Suprapubic skin (tissue), 3 donors: ENCODE data around the gene TRIM44.

Experiments used
- POLR2A ChIP-seq, 2 donors: fragments of 450-650 bp; IDR thresholded peaks; one replicate each; pipeline ENCODE4 v1.6.1; 2017; ENCODE audit warnings: antibody characterized with exemption in 2 of 2, mild to moderate bottlenecking in 2 of 2, moderate library complexity in 2 of 2
- TF ChIP-seq, protein P1 (sequence below), 2 donors: fragments of 200-600 bp in 1 of 2; fragments of 450-650 bp in 1 of 2; sonication (generic) in 1 of 2; IDR thresholded peaks; one replicate each; pipeline ENCODE4 v1.5.1; 2016 to 2019; ENCODE audit warnings: antibody characterized with exemption in 2 of 2, mild to moderate bottlenecking in 1 of 2, moderate library complexity in 1 of 2

DNA sequence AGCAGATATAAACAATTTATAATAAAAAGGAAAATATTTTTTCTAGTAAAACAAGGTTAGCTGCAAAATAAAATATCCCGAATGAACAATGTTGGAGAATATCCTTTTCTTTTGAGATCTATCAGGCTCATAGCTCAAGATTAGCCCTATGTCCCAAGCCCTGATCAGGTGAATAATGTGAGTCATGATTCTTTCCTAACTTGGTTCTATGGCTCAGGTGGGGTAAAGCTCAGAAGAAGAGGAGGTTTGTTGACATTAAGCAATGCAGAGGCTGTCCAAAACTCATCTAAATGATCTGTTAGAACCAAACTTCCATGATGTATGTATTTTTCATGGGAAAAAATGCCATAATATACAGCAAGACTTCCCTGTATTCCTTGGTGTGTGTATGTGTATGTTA lies 86.1 kb downstream of the TRIM44 start:
- TF ChIP-seq, protein P1, sequence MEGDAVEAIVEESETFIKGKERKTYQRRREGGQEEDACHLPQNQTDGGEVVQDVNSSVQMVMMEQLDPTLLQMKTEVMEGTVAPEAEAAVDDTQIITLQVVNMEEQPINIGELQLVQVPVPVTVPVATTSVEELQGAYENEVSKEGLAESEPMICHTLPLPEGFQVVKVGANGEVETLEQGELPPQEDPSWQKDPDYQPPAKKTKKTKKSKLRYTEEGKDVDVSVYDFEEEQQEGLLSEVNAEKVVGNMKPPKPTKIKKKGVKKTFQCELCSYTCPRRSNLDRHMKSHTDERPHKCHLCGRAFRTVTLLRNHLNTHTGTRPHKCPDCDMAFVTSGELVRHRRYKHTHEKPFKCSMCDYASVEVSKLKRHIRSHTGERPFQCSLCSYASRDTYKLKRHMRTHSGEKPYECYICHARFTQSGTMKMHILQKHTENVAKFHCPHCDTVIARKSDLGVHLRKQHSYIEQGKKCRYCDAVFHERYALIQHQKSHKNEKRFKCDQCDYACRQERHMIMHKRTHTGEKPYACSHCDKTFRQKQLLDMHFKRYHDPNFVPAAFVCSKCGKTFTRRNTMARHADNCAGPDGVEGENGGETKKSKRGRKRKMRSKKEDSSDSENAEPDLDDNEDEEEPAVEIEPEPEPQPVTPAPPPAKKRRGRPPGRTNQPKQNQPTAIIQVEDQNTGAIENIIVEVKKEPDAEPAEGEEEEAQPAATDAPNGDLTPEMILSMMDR (IDR thresholded peaks at IDR 0.05), result no peak
- no peak for TF ChIP-seq POLR2A (IDR thresholded peaks at IDR 0.05)
